Measurements from ENCODE around the gene CX3CL1.

DNA sequence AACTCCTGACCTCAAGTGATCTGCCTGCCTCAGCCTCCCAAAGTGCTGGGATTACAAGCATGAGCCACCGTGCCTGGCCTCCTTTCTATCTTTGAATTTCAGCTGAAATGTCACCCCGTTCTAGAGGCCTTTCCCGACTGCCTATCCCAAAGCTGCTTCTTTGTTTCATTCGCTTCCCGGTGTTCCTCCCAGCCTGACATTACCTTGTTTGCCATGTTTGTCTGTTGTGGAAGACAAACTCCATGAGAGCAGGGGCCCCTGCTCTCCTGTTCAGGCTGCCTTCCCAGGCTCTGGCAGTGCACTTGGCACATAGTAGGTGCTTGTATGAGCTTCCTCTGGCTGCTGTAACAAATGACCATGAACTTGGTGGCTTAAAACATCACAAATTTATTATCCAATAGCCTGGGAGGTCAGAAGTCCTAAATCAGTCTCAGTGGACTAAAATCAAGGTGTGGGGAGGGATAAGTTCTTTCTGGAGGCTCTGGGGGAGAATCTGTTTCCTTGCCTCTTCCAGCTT, 16.3 kb upstream of the CX3CL1 start:
- TF ChIP-seq CTCF (conservative IDR thresholded peaks at IDR 0.05; ENCODE audit: low read length) (no peak), EZH2phosphoT487 (IDR thresholded peaks at IDR 0.05; ENCODE audit: borderline replicate concordance) (no peak)

All from Loucy (cell line).